Measurements from ENCODE around the gene GPR32. TPM values are rescaled to one million over a fixed set of nuclear protein-coding genes. Genes with fewer than 3 reads are reported as not detected.

The GPR32 gene
- total and polyA plus RNA-seq, 2 donors from 2014 or later, result not detected

DNA sequence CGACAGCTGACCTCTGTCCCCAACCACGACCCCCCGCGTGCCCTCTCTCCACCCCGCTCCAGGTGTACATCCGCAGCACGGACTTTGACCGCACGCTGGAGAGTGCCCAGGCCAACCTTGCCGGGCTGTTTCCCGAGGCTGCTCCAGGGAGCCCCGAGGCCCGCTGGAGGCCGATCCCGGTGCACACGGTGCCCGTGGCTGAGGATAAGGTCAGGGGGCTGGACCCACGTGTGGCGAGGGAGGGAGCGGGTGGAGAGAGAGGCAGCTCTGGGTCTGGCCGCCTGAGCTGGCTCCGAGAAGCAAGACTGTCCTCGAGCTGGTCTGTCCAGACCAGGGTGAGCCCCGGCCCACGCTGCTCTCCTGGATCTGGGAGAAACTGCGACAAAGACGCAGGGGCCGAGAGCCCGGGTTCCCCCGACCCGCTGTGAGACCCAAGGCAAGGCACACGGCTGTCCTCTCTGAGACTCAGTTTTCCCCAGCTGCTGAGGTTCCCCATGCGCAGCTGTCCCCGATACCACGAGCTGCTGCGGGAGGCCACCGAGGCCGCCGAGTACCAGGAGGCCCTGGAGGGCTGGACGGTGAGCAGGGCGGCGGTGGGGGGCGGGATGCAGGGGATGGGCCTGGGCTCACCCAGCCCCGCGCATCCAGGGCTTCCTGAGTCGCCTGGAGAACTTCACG lies 21.5 kb downstream of the GPR32 start:
- Histone ChIP-seq H3K36me3 (ENCODE audit: control insufficient read depth in 2 of 3, insufficient read depth in 3 of 3, low read length in 3 of 3) (no peaks in the 10 kb centered on the region), H3K27ac (ENCODE audit: low read depth in 2 of 2, low read length in 2 of 2) (no peak overlapping the region), H3K9me3 (ENCODE audit: control insufficient read depth in 2 of 3, insufficient read depth in 1 of 3, low read length in 3 of 3) (no peaks in the 10 kb centered on the region), H3K4me1 (ENCODE audit: control insufficient read depth in 2 of 3, insufficient read depth in 2 of 3, low read depth in 1 of 3, low read length in 3 of 3) (peaks cover 0 to 3% (median 0%) of the 10 kb centered on the region in 3 donors), H3K27me3 (ENCODE audit: control insufficient read depth, insufficient read depth, low read length) (no peaks in the 10 kb centered on the region), H3K4me3 (ENCODE audit: low read length in 3 of 3) (no peak overlapping the region), H3K9ac (ENCODE audit: low read length in 3 of 3) (no peak overlapping the region)
- intact Hi-C loops (cut with DNase I), result no loop called here
- TF ChIP-seq, protein P1, sequence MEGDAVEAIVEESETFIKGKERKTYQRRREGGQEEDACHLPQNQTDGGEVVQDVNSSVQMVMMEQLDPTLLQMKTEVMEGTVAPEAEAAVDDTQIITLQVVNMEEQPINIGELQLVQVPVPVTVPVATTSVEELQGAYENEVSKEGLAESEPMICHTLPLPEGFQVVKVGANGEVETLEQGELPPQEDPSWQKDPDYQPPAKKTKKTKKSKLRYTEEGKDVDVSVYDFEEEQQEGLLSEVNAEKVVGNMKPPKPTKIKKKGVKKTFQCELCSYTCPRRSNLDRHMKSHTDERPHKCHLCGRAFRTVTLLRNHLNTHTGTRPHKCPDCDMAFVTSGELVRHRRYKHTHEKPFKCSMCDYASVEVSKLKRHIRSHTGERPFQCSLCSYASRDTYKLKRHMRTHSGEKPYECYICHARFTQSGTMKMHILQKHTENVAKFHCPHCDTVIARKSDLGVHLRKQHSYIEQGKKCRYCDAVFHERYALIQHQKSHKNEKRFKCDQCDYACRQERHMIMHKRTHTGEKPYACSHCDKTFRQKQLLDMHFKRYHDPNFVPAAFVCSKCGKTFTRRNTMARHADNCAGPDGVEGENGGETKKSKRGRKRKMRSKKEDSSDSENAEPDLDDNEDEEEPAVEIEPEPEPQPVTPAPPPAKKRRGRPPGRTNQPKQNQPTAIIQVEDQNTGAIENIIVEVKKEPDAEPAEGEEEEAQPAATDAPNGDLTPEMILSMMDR (IDR thresholded peaks at IDR 0.05; ENCODE audit: borderline replicate concordance, extremely low read depth, insufficient read depth), result no peak
- no peak for DNase-seq
- no peak for FAIRE-seq

DNA sequence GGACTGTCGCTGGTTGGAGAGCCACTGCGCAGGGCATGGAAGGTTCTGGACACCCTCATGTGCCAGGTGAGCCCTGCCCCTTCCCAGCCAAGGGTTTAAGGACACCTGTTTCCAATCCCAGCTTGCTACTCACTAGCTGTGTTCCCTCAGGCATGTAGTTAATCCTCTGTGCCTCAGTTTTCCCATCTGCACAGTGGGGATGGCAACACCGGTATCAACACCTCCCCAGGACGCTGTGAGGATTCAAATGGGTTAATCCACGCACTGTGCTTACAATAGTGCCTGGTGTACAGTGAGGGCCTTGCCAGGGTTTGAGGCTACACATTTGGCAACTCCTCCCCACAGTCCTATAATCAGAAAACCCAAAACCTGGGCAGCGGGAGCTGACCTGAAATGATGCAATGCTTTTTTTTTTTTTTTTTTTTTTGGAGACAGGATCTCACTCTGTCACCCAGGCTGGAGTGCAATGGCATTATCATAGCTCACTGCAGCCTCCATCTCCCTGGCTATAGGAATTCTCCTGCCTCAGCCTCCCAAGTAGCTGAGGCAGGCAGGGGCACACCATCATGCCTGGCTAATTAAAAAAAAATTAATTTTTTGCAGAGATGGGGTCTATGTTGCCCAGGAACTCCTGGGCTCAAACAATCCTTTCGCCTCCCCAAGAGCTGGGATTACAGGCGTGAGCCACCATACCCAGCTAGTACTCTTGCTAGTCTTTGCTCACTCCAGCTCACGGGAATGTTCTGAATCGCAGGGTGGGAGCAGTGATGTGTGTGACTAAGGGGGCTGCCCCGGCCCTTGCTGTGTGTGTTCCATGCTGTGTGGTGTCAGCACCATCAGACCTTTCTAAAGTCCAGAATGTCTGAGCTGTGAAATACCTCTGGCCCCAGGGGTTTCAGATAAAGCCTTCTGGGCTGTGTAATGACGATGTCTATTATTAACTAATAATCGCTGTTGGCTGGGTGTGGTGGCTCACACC lies 22.3 kb downstream of the GPR32 start:
- TF ChIP-seq, protein P1 (IDR thresholded peaks at IDR 0.05; ENCODE audit: borderline replicate concordance, extremely low read depth, insufficient read depth), result no peak
- H3K4me1 ChIP-seq (ENCODE audit: control insufficient read depth in 2 of 3, insufficient read depth in 2 of 3, low read depth in 1 of 3, low read length in 3 of 3), result peaks cover 0 to 3% (median 0%) of the 10 kb centered on the region in 3 donors
- H3K9me3 ChIP-seq (ENCODE audit: control insufficient read depth in 2 of 3, insufficient read depth in 1 of 3, low read length in 3 of 3), result no peaks in the 10 kb centered on the region
- H3K4me3 ChIP-seq (ENCODE audit: low read length in 3 of 3), result no peak overlapping the region
- H3K36me3 ChIP-seq (ENCODE audit: control insufficient read depth in 2 of 3, insufficient read depth in 3 of 3, low read length in 3 of 3), result no peaks in the 10 kb centered on the region
- H3K27me3 ChIP-seq (ENCODE audit: control insufficient read depth, insufficient read depth, low read length), result no peaks in the 10 kb centered on the region
- H3K9ac ChIP-seq (ENCODE audit: low read length in 3 of 3), result no peak overlapping the region
- no peak for FAIRE-seq
- intact Hi-C loops (cut with DNase I), result no loop called here
- no peak overlapping the region for H3K27ac ChIP-seq (ENCODE audit: low read depth in 2 of 2, low read length in 2 of 2)
- DNase-seq, result no peak

GRCh38 chr19:50793558-50794065 lies 23.3 kb downstream of the GPR32 start:
- H3K36me3 ChIP-seq (ENCODE audit: control insufficient read depth in 2 of 3, insufficient read depth in 3 of 3, low read length in 3 of 3), result peaks cover 0 to 10% (median 6%) of the 10 kb centered on the region in 3 donors
- TF ChIP-seq, protein P1 (IDR thresholded peaks at IDR 0.05; ENCODE audit: borderline replicate concordance, extremely low read depth, insufficient read depth), result no peak
- no peak for DNase-seq
- no peak overlapping the region for H3K9ac ChIP-seq (ENCODE audit: low read length in 3 of 3)
- intact Hi-C loops (cut with DNase I), result no loop called here
- H3K4me3 ChIP-seq (ENCODE audit: low read length in 3 of 3), result no peak overlapping the region
- H3K27me3 ChIP-seq (ENCODE audit: control insufficient read depth, insufficient read depth, low read length), result no peaks in the 10 kb centered on the region
- H3K9me3 ChIP-seq (ENCODE audit: control insufficient read depth in 2 of 3, insufficient read depth in 1 of 3, low read length in 3 of 3), result no peaks in the 10 kb centered on the region
- no peak overlapping the region for H3K27ac ChIP-seq (ENCODE audit: low read depth in 2 of 2, low read length in 2 of 2)
- no peak for FAIRE-seq
- peaks cover 0 to 3% (median 0%) of the 10 kb centered on the region in 3 donors for H3K4me1 ChIP-seq (ENCODE audit: control insufficient read depth in 2 of 3, insufficient read depth in 2 of 3, low read depth in 1 of 3, low read length in 3 of 3)
